ENCODE data around the gene HRG. TPM values are rescaled to one million over a fixed set of nuclear protein-coding genes. Genes with fewer than 3 reads are reported as not detected.
A peak's percentile ranks its signal among the peaks of the same experiment; 100 is the strongest.

The HRG gene
- not detected in 2 replicates for total RNA-seq

GRCh38 chr3:186665625-186666188 lies at the start of gene HRG:
Gene HRG (plus strand): TSS chr3:186666014. CDS start chr3:186666032, 18 bp downstream.
- Mint-ChIP-seq H3K4me3 (no peak within 1 kb of the TSS), H3K27ac (no peak within 1 kb of the TSS), H3K4me1 (no peaks in the 10 kb centered on the region), H3K36me3 (ENCODE audit: low read depth) (no peaks in the 10 kb centered on the region), H3K9me3 (no peaks in the 10 kb centered on the region), H3K27me3 (peaks cover 5% of the 10 kb centered on the region)
- ATAC-seq (ENCODE audit: low read depth) (no peak), DNase-seq (no peak)
- POLR2A ChIA-PET = interaction anchor here (1.7 kb wide), 1 partner anchor 118 kb away, joined by 5 read pairs; the partner anchor contains the start of gene EIF4A2
- TF ChIP-seq CTCF (IDR thresholded peaks at IDR 0.05) = no peak
- CTCF ChIA-PET = no interaction called here
- intact Hi-C loops (cut with micrococcal nuclease) = no loop called here

GRCh38 chr3:186616299-186616617 lies 49.6 kb upstream of the HRG start:
- H3K4me3 Mint-ChIP-seq = no peak overlapping the region
- peaks cover 16% of the 10 kb centered on the region for H3K4me1 Mint-ChIP-seq
- DNase-seq (no peak), ATAC-seq (ENCODE audit: low read depth) (no peak)
- no peak overlapping the region for H3K27ac Mint-ChIP-seq
- no peak for TF ChIP-seq CTCF (IDR thresholded peaks at IDR 0.05)
- ChIA-PET POLR2A (interaction anchor here (2.4 kb wide), 1 partner anchor 168 kb away, joined by 18 read pairs; the partner anchor contains the start of gene EIF4A2), CTCF (interaction anchor here (0.9 to 7.7 kb wide), 25 partner anchors 8 to 957 kb away, joined by 3 to 187 read pairs (median 6); partner anchors contain the start of gene DNAJB11)
- no peaks in the 10 kb centered on the region for H3K36me3 Mint-ChIP-seq (ENCODE audit: low read depth)
- H3K9me3 Mint-ChIP-seq = no peaks in the 10 kb centered on the region
- peaks cover 42% of the 10 kb centered on the region for H3K27me3 Mint-ChIP-seq
- intact Hi-C loops (cut with micrococcal nuclease) = loop anchor here (1.0 to 10.0 kb wide), 2 partner anchors 360 to 951 kb away; no protein-coding TSS in a partner anchor

- peaks cover 43% of the 10 kb centered on the region for H3K27me3 Mint-ChIP-seq
- no peaks in the 10 kb centered on the region for H3K36me3 Mint-ChIP-seq (ENCODE audit: low read depth)
- H3K4me3 Mint-ChIP-seq = peak overlapping the region; percentile 58
- DNase-seq (peak; percentile 65), ATAC-seq (ENCODE audit: low read depth) (peak; percentile 97)
- no peak overlapping the region for H3K27ac Mint-ChIP-seq
- no peaks in the 10 kb centered on the region for H3K9me3 Mint-ChIP-seq
- peaks cover 16% of the 10 kb centered on the region for H3K4me1 Mint-ChIP-seq
- ChIA-PET CTCF (interaction anchor here (0.6 to 7.7 kb wide), 37 partner anchors 8 to 958 kb away, joined by 3 to 187 read pairs (median 5); partner anchors contain the start of gene DNAJB11), POLR2A (interaction anchor here (0.6 to 2.4 kb wide), 5 partner anchors 166 to 663 kb away, joined by 3 to 18 read pairs (median 5); partner anchors contain the start of gene EIF4A2)
- peak; percentile 47 for TF ChIP-seq CTCF (IDR thresholded peaks at IDR 0.05)
- intact Hi-C loops (cut with micrococcal nuclease) = loop anchor here (1.0 to 10.0 kb wide), 7 partner anchors 77 to 952 kb away; no protein-coding TSS in a partner anchor
Measured at GRCh38 chr3:186617036-186617946, 48.5 kb upstream of the HRG start.

- Mint-ChIP-seq H3K27me3 (peaks cover 36% of the 10 kb centered on the region), H3K9me3 (no peaks in the 10 kb centered on the region), H3K36me3 (ENCODE audit: low read depth) (no peaks in the 10 kb centered on the region), H3K27ac (no peak overlapping the region), H3K4me3 (no peak overlapping the region), H3K4me1 (peaks cover 16% of the 10 kb centered on the region)
- ChIA-PET CTCF (interaction anchor here (1.3 to 7.7 kb wide), 3 partner anchors 166 to 638 kb away, joined by 3 to 187 read pairs (median 98); no protein-coding TSS in a partner anchor), POLR2A (interaction anchor here (2.4 kb wide), 1 partner anchor 165 kb away, joined by 18 read pairs; the partner anchor contains the start of gene EIF4A2)
- TF ChIP-seq CTCF (IDR thresholded peaks at IDR 0.05) = no peak
- intact Hi-C loops (cut with micrococcal nuclease) = loop anchor here (10.0 kb wide), 1 partner anchor 954 kb away; no protein-coding TSS in a partner anchor
- ATAC-seq (ENCODE audit: low read depth) = no peak
- no peak for DNase-seq
Measured at GRCh38 chr3:186618318-186618938, 47.4 kb upstream of the HRG start.

All from activated B cell treated with CpG ODN at 0.5 μM for 24 hours (primary cell).